Stimulated activated CD4-positive, alpha-beta T cell treated with anti-CD3 and anti-CD28 coated beads, Interleukin-4, amount 100 ng/mL, for 24 hours (primary cell): Measurements from ENCODE around the gene SIRT5.

Experiments used
- DNase-seq: peaks from one replicate; pipeline ENCODE4 v3.0.0-alpha.2; 2020

SIRT5 gene

GRCh38 chr6:13590574-13591153 is 16.3 kb downstream of the SIRT5 start:
- DNase-seq = no peak

GRCh38 chr6:13591205-13591921 is 17.0 kb downstream of the SIRT5 start:
- DNase-seq = no peak

GRCh38 chr6:13593103-13593502 is 18.7 kb downstream of the SIRT5 start:
- DNase-seq = no peak

GRCh38 chr6:13593720-13594119 is 19.3 kb downstream of the SIRT5 start:
- no peak for DNase-seq

GRCh38 chr6:13597073-13597472 is 22.7 kb downstream of the SIRT5 start:
- DNase-seq = no peak

GRCh38 chr6:13600036-13600435 is 25.6 kb downstream of the SIRT5 start:
- DNase-seq = no peak

- DNase-seq = no peak
These were observed 29.7 kb downstream of the SIRT5 start for GRCh38 chr6:13604135-13604534.

GRCh38 chr6:13604546-13605416 is 30.4 kb downstream of the SIRT5 start:
- no peak for DNase-seq

- no peak for DNase-seq
These were observed 31.2 kb downstream of the SIRT5 start for GRCh38 chr6:13605634-13606033.

GRCh38 chr6:13611715-13612114 is 37.3 kb downstream of the SIRT5 start:
- no peak for DNase-seq

GRCh38 chr6:13613029-13613594 is 38.7 kb downstream of the SIRT5 start:
- no peak for DNase-seq

GRCh38 chr6:13614126-13614925 is 39.9 kb downstream of the SIRT5 start:
- DNase-seq = peak; percentile 7

- DNase-seq = peak; percentile 99
These were observed 40.8 kb downstream of the SIRT5 start, which contains the start of gene NOL7 for GRCh38 chr6:13614926-13615791. Gene NOL7, plus strand, starts transcription at chr6:13615335. Its CDS starts 24 bp downstream, at chr6:13615359.

GRCh38 chr6:13615792-13616120 is 41.4 kb downstream of the SIRT5 start:
- DNase-seq = peak; percentile 51

GRCh38 chr6:13617066-13617465 is 42.7 kb downstream of the SIRT5 start:
- DNase-seq = no peak

GRCh38 chr6:13624871-13625288 is 50.5 kb downstream of the SIRT5 start:
- peak; percentile 39 for DNase-seq

GRCh38 chr6:13629459-13630116 is 55.2 kb downstream of the SIRT5 start:
- no peak for DNase-seq

GRCh38 chr6:13630499-13630898 is 56.1 kb downstream of the SIRT5 start:
- no peak for DNase-seq

GRCh38 chr6:13633343-13633742 is 58.9 kb downstream of the SIRT5 start:
- no peak for DNase-seq

GRCh38 chr6:13635948-13636658 is 61.7 kb downstream of the SIRT5 start:
- DNase-seq = no peak
